PC-9 (cell line): ENCODE data around the gene SHCBP1.

Source experiments
- CTCF ChIP-seq: fragments of 200-600 bp; sonication (generic); conservative IDR thresholded peaks from 2 replicates; pipeline ENCODE4 v1.6.1; 2017; ENCODE audit warnings: mixed run types, antibody characterized with exemption, mild to moderate bottlenecking, moderate library complexity
- EZH2 ChIP-seq: fragments of 200-600 bp; sonication (generic); IDR thresholded peaks from 2 replicates; pipeline ENCODE4 v1.8.0; 2017; ENCODE audit warnings: antibody characterized with exemption, low read depth

DNA sequence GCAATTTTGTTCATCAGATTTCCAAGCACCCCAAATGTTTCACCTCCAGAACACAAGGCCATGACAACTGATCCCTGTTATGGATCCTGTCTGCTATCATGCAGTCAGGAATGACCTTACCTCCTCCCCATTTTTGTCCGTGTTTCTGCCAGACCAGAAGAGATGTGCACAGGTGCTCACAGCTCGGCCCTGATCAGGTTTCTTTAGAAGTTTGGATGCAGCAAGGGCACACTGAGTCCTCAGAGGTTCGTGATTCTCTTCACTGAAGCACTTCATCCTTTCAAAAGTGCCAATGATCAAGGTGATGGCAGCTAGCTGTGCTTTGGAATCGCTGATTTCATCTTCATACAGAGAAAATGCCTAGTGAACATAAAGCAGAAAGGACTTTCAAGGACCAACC, 40.9 kb upstream of the SHCBP1 start:
- TF ChIP-seq CTCF (no peak), EZH2 (no peak)
